ENCODE measurements around the gene ARHGEF10L.

Gene ARHGEF10L

GRCh38 chr1:17553975-17554700, 14.6 kb downstream of the ARHGEF10L start:
- TF ChIP-seq ZFX (IDR thresholded peaks at IDR 0.05) = no peak
- TF ChIP-seq CTCF (conservative IDR thresholded peaks at IDR 0.05) = no peak

GRCh38 chr1:17554954-17555353, 15.5 kb downstream of the ARHGEF10L start:
- no peak for TF ChIP-seq ZFX (IDR thresholded peaks at IDR 0.05)
- TF ChIP-seq CTCF (conservative IDR thresholded peaks at IDR 0.05) = no peak
- H3K27ac ChIP-seq = no peak overlapping the region

More at GRCh38 chr1:17553975-17554700, 14.6 kb downstream of the ARHGEF10L start:
- H3K27ac ChIP-seq = no peak overlapping the region

GRCh38 chr1:17557986-17558385, 18.5 kb downstream of the ARHGEF10L start:
- H3K27ac ChIP-seq = no peak overlapping the region
- no peak for TF ChIP-seq ZFX (IDR thresholded peaks at IDR 0.05)
- TF ChIP-seq CTCF (conservative IDR thresholded peaks at IDR 0.05) = no peak

GRCh38 chr1:17558541-17558940, 19.0 kb downstream of the ARHGEF10L start:
- no peak overlapping the region for H3K27ac ChIP-seq
- no peak for TF ChIP-seq ZFX (IDR thresholded peaks at IDR 0.05)
- no peak for TF ChIP-seq CTCF (conservative IDR thresholded peaks at IDR 0.05)

- TF ChIP-seq ZFX (IDR thresholded peaks at IDR 0.05) (no peak), CTCF (conservative IDR thresholded peaks at IDR 0.05) (no peak)
- no peak overlapping the region for H3K27ac ChIP-seq
These were observed 19.6 kb downstream of the ARHGEF10L start for GRCh38 chr1:17558954-17559614.

GRCh38 chr1:17559615-17560419, 20.3 kb downstream of the ARHGEF10L start:
- no peak for TF ChIP-seq CTCF (conservative IDR thresholded peaks at IDR 0.05)
- no peak for TF ChIP-seq ZFX (IDR thresholded peaks at IDR 0.05)
- no peak overlapping the region for H3K27ac ChIP-seq

- H3K27ac ChIP-seq = no peak overlapping the region
- TF ChIP-seq ZFX (IDR thresholded peaks at IDR 0.05) (no peak), CTCF (conservative IDR thresholded peaks at IDR 0.05) (no peak)
These were observed 21.7 kb downstream of the ARHGEF10L start for GRCh38 chr1:17561247-17561548.

Measured in C4-2B (cell line).